Activated T-cell treated with anti-CD3 and anti-CD28 coated beads, Interleukin-2, amount 50 U/mL, for 4 hours (primary cell): ENCODE measurements around the gene MYOF. TPM values are rescaled to one million over a fixed set of nuclear protein-coding genes. Genes with fewer than 3 reads are reported as not detected.
A peak's percentile ranks its signal among the peaks of the same experiment; 100 is the strongest.

ENCODE experiments used
- ATAC-seq, 2 donors: fragments of 200-7000 bp; cut with Tn5 transposase; one replicate each; pipeline ENCODE4 v1.10.0; 2021
- DNase-seq: peaks from one replicate; pipeline ENCODE4 v3.0.0-alpha.2; 2020
- H3K27me3 Mint-ChIP-seq: one replicate; pipeline ENCODE4 v1.8.0; 2021; ENCODE audit warnings: low read depth, mixed read lengths
- H3K36me3 Mint-ChIP-seq: one replicate; pipeline ENCODE4 v1.8.0; 2022; ENCODE audit warnings: mixed read lengths; ENCODE audit not compliant: insufficient read depth
- H3K4me1 Mint-ChIP-seq: one replicate; pipeline ENCODE4 v1.8.0; 2021; ENCODE audit warnings: low read depth, mixed read lengths
- H3K4me3 Mint-ChIP-seq: one replicate; pipeline ENCODE4 v1.8.0; 2021; ENCODE audit warnings: mild to moderate bottlenecking, moderate library complexity, mixed read lengths
- H3K9me3 Mint-ChIP-seq: one replicate; pipeline ENCODE4 v1.8.0; 2021; ENCODE audit warnings: mixed read lengths
- total RNA-seq, 3 donors: library from RNA; stranded (reverse); gene quantifications; one replicate each; pipeline ENCODE4 v1.2.1, GENCODE V29; 2021

MYOF gene
- total RNA-seq, 3 donors from 2014 or later, result 39.2 to 65.4 (median 42.6) TPM

DNA sequence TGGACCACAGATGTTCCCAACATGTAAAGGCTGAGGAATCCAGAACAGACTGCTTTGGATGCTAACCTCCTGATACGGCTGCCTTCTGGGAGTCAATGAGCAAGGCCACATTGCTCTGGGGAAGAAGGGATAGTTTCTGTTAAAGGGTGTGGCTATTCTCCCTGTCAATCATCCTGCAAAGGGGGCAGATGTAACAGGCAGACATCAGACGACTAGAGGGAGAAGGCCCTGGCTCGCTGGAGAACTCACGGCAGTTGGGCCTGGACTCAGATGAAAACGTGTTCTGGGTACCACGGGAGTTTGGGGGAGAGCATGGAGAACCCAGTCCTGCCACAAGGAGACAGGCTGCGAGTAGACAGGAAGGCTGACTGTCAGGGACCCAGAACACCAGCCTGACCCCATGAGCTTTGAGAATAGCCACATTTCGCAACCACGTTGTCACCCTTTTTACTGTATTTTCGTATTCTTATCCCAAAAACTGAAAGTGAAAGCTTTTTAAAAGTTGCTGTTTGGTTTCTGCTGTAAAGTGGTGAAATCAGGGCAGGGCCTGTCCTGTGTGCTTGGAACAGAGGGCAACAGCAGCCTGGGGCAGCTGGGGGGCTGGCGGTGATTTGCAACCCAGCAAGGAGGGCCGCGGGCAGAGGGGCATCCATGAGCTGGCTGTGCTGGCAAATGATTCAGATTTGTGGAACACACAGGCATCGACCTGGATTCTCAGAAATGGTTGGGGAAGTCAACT, 95.3 kb downstream of the MYOF start:
- H3K4me3 Mint-ChIP-seq, result peak overlapping the region; percentile 48
- ATAC-seq, result peak; percentile 34 to 61
- peaks cover 17% of the 10 kb centered on the region for H3K4me1 Mint-ChIP-seq
- no peaks in the 10 kb centered on the region for H3K27me3 Mint-ChIP-seq
- no peaks in the 10 kb centered on the region for H3K9me3 Mint-ChIP-seq
- DNase-seq, result no peak
- peaks cover 5% of the 10 kb centered on the region for H3K36me3 Mint-ChIP-seq

DNA sequence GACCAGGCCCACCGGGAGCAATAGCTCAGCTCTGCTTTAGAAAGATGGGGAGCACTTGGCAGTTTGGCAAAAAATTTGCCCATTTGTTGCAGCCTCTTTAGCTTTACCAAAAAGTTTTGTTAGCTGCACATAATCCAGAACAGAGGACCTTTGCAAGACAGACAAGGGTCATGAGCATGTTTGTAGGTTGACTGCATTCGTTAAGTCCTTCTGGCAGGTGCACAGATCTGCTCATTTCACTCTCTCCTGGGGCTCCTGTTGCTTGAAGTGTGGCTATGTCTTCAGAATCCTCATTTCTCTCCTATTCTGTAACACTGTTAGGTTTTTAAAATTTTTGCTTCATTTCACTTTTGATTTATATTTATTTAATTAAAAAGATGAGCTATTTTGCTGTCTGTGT, 96.8 kb downstream of the MYOF start:
- peaks cover 8% of the 10 kb centered on the region for H3K36me3 Mint-ChIP-seq
- no peak overlapping the region for H3K4me3 Mint-ChIP-seq

DNA sequence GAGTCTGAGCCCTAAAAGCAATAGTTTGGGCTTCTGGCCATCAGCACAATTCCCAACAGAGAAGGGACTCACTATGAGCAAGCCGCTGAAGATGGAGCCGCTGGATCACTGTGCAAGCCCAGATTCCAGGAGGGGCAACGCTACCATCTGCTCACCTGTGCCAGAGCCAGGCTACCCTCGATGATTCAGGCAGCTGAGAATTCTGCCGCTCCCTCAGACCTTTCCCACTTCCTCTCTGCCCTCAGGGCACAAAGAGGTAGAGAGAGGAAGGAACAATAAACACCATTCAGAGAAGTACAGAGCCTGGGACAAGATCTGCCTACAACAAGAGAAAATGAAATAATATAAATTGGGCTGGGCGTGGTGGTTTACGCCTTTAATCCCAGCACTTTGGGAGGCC, 98.1 kb downstream of the MYOF start:
- peaks cover 31% of the 10 kb centered on the region for H3K4me1 Mint-ChIP-seq
- no peaks in the 10 kb centered on the region for H3K9me3 Mint-ChIP-seq
- no peak for ATAC-seq
- H3K36me3 Mint-ChIP-seq, result peaks cover 11% of the 10 kb centered on the region
- H3K4me3 Mint-ChIP-seq, result no peak overlapping the region
- H3K27me3 Mint-ChIP-seq, result no peaks in the 10 kb centered on the region
- DNase-seq, result no peak

More for the DNA sequence above, 96.8 kb downstream of the MYOF start:
- Mint-ChIP-seq H3K9me3 (no peaks in the 10 kb centered on the region), H3K4me1 (peaks cover 20% of the 10 kb centered on the region), H3K27me3 (no peaks in the 10 kb centered on the region)
- DNase-seq (no peak), ATAC-seq (no peak)

DNA sequence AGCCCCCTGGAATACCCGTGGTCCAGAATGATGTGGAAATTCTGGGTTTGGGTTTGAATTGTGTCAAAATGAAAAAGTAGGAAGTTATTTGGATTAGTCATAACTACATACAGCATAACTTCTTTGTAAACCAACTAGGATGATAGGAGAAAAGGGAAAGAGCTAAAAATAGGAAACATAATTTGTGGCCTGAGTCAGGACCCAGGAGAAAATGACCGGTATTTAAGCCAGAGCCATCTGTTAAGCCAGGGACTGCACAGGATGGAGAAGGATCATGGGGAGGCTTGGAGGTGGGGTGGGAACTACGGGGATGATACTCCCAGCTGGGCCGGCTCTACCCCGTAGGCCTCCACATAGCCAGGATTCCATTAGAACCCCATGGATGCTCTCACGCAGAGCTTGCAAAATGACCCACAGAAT, 98.6 kb downstream of the MYOF start:
- ATAC-seq (no peak), DNase-seq (no peak)
- H3K36me3 Mint-ChIP-seq, result peaks cover 13% of the 10 kb centered on the region
- H3K27me3 Mint-ChIP-seq, result no peaks in the 10 kb centered on the region
- H3K9me3 Mint-ChIP-seq, result no peaks in the 10 kb centered on the region
- H3K4me1 Mint-ChIP-seq, result peaks cover 35% of the 10 kb centered on the region
- no peak overlapping the region for H3K4me3 Mint-ChIP-seq

DNA sequence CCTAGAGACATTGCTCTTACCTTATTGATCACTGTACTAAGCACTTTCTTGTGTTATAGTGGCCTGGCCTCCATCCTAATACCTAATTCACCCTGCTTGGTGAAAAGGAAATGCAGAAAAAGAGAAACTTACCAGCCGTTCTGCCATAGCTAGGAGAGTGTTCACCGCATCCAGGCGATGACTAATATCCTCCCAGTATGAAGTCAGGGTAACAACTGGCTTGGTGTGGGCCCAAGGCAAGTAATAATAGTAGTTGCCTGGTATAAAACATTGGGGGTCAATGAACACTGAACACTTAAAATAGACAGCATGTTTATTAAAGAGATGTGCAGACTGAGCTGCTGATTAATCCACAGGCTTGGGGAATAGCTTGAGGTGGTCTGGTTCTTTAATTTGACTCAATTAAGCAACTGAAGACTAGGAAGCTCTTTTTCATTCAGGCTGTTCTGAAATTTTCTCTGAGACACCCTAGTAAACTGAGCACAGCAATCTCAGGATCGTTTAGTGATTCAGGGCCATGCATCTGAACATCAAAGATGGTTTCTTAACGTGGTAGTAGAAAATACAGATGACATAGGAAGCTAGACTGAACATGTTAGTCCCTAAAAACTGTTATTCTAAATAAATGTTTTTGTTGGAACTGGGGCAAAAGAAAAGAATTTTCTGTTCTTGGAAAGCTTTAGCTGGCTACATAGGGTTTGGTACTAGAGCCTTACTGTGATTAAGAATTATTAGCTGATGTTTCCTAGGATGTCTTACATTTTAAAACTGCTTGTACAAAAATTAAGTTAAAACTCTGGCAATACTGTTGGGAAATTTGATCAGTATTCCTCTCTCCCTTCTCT, 102.2 kb downstream of the MYOF start:
- Mint-ChIP-seq H3K9me3 (no peaks in the 10 kb centered on the region), H3K27me3 (no peaks in the 10 kb centered on the region), H3K36me3 (peaks cover 8% of the 10 kb centered on the region), H3K4me1 (peaks cover 27% of the 10 kb centered on the region), H3K4me3 (peak overlapping the region; percentile 39)
- peak; percentile 86 to 88 for ATAC-seq
- DNase-seq, result no peak

DNA sequence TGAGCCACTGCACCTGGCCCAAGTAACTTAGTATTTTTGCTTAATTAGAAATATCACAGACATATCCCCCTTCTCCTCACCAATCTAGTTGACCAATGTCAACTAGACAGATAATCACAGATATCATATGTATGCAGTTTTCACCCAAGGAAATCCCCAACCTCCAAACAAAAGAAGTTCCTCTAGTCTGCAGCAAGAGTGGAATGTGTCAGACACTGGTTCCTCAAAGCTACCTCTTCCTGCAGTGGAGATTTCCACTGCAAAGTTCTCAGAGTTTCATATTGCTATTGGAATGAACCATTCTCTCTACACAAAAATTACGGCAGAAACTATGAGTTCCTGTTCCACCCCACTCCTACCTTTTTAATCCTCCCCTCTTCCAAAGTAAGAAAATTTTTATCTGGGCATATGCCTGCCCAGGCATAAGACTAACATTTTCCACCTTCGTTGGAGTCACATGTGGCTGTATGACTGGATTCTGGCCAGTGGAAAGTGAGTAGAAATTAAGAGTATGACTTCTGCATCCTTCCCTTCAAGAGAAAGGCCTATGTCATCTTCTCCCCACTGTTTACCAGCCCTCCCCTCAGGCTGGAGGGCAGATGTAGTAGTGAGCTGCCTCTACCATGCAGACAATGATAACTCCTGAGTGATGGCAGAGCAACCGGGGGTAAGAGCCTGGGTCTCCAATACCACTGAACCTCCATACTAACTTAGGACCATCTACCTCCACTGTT, 103.0 kb downstream of the MYOF start:
- H3K9me3 Mint-ChIP-seq, result no peaks in the 10 kb centered on the region
- DNase-seq (no peak), ATAC-seq (peak; percentile 64 to 65)
- H3K4me3 Mint-ChIP-seq, result peak overlapping the region; percentile 39
- H3K27me3 Mint-ChIP-seq, result peaks cover 3% of the 10 kb centered on the region
- H3K36me3 Mint-ChIP-seq, result peaks cover 13% of the 10 kb centered on the region
- peaks cover 27% of the 10 kb centered on the region for H3K4me1 Mint-ChIP-seq

DNA sequence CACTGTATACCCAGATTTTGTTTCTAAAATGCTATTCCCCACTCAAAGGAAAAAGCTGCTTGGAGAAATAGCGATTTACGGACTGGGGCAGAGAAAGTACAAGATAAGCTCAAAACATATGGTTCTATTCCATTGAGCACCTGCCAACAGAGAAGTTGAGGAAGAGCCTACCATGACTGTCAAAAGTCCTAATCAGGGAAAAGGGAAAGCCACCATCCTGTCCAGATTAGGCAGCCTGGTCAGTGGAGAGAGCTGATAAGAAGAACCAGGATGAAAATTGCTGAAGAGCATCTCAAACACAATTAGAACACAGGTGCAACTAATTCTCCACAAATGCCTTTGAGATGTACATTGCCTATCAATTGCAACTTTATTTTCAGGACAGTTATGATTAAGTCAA, 104.1 kb downstream of the MYOF start:
- H3K9me3 Mint-ChIP-seq, result no peaks in the 10 kb centered on the region
- no peak for DNase-seq
- peaks cover 14% of the 10 kb centered on the region for H3K36me3 Mint-ChIP-seq
- peaks cover 6% of the 10 kb centered on the region for H3K27me3 Mint-ChIP-seq
- H3K4me1 Mint-ChIP-seq, result peaks cover 27% of the 10 kb centered on the region
- no peak for ATAC-seq
- H3K4me3 Mint-ChIP-seq, result no peak overlapping the region

DNA sequence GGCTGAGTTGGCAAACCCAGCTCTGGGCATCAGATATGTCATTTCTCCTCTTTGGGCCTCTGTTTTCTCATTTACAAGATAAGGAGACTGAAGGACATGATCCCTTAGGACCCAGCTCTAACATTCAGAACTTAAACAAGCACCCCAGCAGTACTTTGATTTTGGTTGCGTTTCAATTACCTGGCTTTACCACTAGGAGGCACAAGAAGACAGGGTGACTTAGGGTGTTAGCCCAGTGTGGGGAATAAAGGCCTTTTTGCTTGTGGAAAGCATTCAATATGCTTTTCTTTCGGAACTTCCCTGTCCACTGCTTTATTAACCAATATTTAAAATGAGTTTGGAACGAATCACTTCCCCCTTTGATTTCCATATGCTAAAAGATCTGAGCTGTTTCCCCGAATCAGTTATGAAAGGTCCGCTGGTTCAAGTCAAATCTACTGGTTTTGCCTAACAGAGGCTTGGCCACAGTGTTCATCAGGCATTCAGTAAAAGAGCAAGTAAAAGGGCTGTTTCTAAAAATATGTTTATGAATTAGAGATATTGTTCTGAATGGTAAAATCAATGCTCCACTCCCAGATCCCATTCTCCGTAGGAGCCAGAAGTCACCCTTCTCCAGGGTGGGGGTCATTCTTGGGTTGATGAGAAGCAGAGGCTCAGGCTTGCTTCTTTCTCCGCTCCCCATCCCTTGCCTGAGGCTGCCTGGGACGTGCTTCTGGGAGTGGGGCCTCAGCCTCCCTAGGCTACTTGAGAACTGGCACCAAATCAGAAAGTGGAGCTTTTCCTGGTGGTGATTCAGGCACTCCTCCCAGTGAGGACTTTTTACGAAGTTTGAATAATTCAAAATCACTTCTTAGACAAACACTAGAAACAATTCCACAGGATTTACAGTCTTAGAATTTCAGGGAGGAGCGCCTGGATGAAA, 105.5 kb downstream of the MYOF start:
- ATAC-seq (peak; percentile 46 to 47), DNase-seq (peak; percentile 11)
- H3K27me3 Mint-ChIP-seq, result peaks cover 6% of the 10 kb centered on the region
- H3K4me3 Mint-ChIP-seq, result no peak overlapping the region
- peaks cover 14% of the 10 kb centered on the region for H3K36me3 Mint-ChIP-seq
- H3K9me3 Mint-ChIP-seq, result no peaks in the 10 kb centered on the region
- peaks cover 27% of the 10 kb centered on the region for H3K4me1 Mint-ChIP-seq

DNA sequence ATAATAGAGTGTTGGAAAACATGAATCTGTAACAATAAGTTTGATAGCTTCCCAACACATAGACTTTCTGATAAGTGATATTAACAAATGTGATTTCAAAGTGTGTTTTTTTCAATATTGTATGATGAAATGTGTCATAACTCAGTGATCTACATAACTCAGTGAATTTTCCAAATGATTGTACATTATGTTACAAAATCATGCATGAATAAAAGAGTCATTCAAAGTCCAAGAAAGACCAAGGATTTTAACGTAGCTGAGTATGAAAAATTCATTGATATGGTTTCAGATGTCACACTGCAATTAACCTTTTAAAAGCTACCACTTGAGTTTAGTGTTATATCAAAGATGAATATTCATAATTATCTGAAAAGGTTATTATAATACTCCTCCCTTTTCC, 111.2 kb downstream of the MYOF start:
- Mint-ChIP-seq H3K4me1 (no peaks in the 10 kb centered on the region), H3K4me3 (no peak overlapping the region), H3K36me3 (peaks cover 9% of the 10 kb centered on the region), H3K9me3 (no peaks in the 10 kb centered on the region), H3K27me3 (peaks cover 10% of the 10 kb centered on the region)
- ATAC-seq (no peak), DNase-seq (no peak)

DNA sequence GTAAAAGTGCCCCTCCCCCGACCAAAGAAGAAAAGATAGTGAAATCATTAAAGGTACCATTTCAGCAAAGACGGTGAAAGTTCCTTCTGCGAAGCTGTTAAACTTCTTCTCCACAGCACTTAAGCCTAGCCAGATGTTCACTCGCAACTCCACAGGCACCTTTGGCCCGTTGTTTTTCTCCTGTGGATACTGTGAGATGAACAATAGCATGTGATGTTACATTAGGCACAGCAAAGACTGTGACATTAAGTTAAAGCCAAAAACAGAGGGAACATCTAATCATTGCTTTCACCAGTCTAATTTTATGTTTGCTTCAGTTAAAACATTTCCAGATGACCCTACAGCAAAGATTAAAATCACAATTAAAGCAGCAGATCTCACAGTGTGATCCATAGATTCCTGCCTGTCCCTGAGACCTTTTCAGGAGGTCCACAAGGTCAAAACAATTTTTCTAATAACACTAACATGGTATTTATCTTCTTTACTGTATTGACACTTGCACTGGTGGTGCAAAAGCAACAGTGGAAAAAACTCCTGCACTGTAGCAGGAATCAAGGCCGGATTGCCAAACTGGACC, 112.5 kb downstream of the MYOF start:
- peaks cover 2% of the 10 kb centered on the region for H3K4me1 Mint-ChIP-seq
- ATAC-seq (no peak), DNase-seq (no peak)
- H3K36me3 Mint-ChIP-seq, result peaks cover 9% of the 10 kb centered on the region
- peaks cover 10% of the 10 kb centered on the region for H3K27me3 Mint-ChIP-seq
- no peaks in the 10 kb centered on the region for H3K9me3 Mint-ChIP-seq
- H3K4me3 Mint-ChIP-seq, result no peak overlapping the region

DNA sequence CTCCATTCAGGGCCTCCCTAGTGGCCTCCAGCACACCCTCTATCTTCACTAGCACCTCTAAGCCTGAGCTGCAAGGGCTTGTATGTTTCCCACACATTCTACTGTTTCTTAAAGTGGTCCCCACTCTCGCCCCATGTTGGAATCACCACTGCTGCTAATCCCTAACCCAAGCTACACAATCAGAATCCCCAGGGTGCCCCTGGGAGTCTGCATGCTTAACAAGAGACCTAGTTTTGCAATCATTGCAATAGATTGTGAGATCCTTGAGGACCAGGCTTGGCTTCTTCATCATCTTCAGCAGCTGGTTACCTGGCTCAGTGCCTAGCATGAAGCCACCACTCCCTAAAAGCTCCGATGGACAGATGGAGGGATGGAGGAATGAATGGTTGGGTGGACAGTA, 113.9 kb downstream of the MYOF start:
- no peak for DNase-seq
- Mint-ChIP-seq H3K4me1 (peaks cover 2% of the 10 kb centered on the region), H3K9me3 (no peaks in the 10 kb centered on the region), H3K4me3 (no peak overlapping the region), H3K27me3 (peaks cover 4% of the 10 kb centered on the region), H3K36me3 (peaks cover 3% of the 10 kb centered on the region)
- no peak for ATAC-seq

DNA sequence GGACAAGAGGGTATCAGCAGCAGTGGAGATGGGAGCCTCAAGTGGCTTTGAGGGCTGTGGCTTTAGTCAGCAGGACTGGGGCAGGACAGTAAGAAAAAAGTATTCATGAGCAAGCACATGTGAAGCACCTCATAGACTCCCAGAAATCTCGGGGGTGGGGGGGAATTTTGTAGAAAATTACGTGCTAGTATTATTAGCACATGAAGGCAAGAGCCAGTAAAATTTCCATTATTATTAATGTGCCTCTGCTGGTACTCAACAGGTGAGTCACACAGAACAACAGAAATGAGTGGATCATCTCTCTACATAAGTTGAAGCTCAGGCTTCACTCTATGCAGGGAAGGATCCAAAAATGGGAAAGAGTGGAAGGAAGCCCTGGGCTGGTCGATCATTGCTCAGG, 114.5 kb downstream of the MYOF start:
- DNase-seq (no peak), ATAC-seq (peak in 1 of 2 donors; percentile 18)
- Mint-ChIP-seq H3K27me3 (peaks cover 4% of the 10 kb centered on the region), H3K4me3 (no peak overlapping the region), H3K4me1 (peaks cover 2% of the 10 kb centered on the region), H3K9me3 (no peaks in the 10 kb centered on the region), H3K36me3 (peaks cover 3% of the 10 kb centered on the region)

DNA sequence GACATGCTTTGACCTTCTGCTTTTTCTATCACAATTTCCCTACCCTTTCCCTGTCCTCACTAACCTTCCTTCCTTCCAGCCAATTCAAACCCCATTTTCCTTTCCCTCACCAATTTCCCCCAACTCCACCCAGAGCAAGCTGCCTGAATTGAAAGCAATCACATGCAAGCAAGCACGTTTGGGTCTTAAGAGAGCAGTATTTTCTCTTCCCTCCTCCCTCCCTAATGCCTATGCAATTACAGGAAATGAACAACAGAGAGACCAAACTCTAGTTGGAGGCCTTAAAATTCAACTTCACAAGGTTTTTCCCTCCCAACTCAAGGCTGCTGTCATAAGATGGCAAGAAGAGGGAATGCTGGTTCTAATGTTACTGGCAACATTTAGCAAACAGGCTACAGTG, 117.2 kb downstream of the MYOF start:
- Mint-ChIP-seq H3K4me1 (peaks cover 2% of the 10 kb centered on the region), H3K36me3 (no peaks in the 10 kb centered on the region), H3K9me3 (no peaks in the 10 kb centered on the region), H3K4me3 (no peak overlapping the region), H3K27me3 (peaks cover 4% of the 10 kb centered on the region)
- ATAC-seq (no peak), DNase-seq (no peak)
